GM10266 (cell line): ENCODE measurements around the gene NCKAP5L.

Source experiments
- DNase-seq: peaks from one replicate; pipeline ENCODE4 v3.0.0; 2012; ENCODE audit errors: extremely low spot score
- TF ChIP-seq, protein P1 (sequence below): IDR thresholded peaks from 2 replicates; pipeline ENCODE4 v1.5.1; 2012; ENCODE audit warnings: mild to moderate bottlenecking, low read depth; ENCODE audit not compliant: control insufficient read depth, insufficient read depth; ENCODE audit errors: missing control alignments

The NCKAP5L gene

DNA sequence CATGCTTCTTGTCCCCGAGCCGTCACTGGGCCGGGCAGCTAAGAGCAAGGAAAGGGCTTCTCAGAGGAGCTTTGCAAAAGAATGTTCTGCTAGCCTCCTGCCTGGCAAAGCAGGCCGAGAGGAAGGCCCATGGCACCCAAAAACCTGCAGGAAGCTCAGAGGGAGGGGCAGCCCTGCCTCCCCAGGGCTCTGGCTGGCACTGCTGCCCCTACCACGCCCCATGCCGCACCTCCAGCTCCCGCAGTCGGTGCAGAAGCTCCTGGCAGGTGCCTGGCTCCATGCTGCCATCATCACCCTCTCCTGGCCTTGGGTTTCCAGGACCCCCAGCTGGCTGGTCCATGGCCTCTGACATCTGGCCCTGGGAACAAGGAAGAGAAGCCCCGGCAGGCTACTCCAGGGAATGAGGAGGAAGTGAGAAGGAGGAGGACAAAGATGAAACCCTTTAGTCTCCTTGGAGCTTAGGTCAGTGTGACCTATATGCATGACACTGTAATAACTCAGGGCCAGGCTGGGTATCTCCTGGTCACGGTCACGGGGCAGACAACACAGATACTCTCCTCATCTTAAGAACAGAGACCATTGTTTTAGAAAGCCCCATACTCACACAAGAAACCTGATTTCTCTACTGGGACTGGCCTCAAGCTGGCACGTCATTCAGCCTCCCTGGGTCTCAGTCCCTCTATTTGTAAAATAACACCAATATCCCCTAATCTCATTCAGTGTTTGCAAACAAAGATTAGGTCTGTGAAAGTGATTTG lies 24.3 kb downstream of the NCKAP5L start:
- TF ChIP-seq, protein P1, sequence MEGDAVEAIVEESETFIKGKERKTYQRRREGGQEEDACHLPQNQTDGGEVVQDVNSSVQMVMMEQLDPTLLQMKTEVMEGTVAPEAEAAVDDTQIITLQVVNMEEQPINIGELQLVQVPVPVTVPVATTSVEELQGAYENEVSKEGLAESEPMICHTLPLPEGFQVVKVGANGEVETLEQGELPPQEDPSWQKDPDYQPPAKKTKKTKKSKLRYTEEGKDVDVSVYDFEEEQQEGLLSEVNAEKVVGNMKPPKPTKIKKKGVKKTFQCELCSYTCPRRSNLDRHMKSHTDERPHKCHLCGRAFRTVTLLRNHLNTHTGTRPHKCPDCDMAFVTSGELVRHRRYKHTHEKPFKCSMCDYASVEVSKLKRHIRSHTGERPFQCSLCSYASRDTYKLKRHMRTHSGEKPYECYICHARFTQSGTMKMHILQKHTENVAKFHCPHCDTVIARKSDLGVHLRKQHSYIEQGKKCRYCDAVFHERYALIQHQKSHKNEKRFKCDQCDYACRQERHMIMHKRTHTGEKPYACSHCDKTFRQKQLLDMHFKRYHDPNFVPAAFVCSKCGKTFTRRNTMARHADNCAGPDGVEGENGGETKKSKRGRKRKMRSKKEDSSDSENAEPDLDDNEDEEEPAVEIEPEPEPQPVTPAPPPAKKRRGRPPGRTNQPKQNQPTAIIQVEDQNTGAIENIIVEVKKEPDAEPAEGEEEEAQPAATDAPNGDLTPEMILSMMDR: no peak
- DNase-seq: no peak

DNA sequence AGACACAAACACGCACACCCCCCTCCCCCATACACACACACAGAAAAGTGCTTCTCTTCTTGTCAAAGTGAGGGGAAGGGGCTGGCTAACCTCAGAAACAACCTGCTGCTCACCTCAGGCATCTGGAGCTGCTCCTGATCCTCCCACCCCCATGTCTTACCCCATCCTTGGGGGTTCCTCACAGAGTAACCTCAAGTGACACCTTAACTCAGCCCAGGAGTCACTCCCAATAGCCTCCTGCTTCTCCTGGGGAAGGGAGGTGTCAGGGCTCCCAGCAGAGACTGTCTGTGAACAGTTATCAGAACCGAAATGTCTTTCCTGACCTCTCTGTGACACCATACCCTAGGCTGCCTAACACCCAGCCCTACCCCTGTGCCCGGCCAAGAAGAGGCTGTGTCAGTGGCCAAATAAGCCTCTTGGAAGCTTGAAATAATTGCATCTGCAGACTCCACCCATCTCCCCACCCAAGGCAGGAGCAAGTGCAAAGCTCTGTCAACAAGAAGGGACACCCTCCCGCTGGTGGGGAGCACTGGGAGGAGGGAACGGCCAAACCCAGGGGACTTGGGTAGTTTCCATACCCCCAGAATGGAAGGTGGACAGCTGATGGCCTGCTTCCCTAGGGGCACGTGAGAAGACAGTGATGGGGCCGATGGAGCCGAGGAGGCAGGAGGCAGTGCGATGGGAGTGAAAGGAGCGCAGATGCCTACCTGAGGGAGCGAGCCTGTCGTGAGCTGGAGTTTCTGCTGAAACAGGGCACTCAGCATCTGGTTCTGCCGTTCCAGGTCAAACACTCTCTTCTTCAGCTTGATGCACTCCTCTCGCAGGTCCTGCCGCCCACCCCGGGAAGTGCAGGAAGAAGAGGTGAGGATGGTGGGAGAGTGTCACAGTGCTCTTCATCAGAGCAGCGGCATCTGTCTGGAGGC lies 26.8 kb downstream of the NCKAP5L start:
- no peak for DNase-seq
- TF ChIP-seq, protein P1: no peak

DNA sequence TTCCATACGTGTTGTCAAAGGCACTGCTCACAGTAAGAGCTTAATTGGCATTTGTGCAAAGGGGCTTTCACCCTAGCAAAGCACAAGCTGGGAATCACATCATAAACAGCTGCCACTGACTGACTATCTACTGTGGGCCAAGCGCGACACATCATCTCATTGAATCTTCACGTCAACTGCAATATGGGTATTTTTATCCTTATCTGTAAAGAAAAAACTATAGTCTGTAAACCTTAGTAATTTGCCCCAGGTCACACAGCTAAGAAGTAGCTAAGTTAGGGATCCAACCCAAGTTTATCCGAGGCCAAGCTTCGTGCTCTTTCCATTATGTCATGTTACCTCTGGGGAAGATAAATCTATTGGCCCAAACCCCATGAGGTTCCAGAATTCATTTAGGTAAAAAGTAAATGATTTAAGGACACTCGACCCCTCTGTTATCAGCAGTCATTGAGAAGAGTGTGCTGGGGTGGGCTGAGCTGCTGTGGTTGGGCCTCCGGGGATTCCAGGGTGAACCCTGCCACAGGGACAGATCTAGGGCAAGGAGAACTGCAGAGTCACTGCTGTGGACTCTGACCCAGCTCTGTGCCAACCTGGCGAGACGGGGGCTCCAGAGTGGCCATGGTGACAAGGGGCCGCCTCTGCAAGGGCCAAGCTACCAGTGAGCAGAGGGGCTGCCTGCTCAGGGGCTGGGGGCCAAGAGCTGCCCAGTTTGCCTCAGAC lies 27.6 kb downstream of the NCKAP5L start:
- TF ChIP-seq, protein P1: no peak
- no peak for DNase-seq

DNA sequence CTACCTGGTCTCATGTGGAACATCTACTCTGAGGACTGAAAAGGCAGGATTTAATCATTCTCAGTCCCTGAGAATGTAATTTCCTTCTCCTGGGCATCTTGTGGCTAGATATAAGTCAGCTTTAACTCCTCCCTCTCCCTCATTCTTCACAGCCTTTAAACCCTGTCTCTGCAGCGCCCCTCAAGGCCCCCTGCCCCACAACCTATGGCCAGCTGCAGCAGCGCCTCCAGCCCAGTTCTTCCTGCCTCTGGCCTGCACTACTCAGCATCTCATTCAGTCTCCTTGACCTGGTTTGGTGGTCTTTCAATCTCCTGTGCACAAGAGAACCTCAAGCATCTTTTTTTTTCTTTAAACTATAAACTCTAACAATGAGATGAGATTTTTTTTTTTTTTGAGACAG lies 29.3 kb downstream of the NCKAP5L start:
- DNase-seq: no peak
- TF ChIP-seq, protein P1: no peak

- TF ChIP-seq, protein P1: no peak
- no peak for DNase-seq
Measured at GRCh38 chr12:49798248-49798647, 30.0 kb downstream of the NCKAP5L start.

DNA sequence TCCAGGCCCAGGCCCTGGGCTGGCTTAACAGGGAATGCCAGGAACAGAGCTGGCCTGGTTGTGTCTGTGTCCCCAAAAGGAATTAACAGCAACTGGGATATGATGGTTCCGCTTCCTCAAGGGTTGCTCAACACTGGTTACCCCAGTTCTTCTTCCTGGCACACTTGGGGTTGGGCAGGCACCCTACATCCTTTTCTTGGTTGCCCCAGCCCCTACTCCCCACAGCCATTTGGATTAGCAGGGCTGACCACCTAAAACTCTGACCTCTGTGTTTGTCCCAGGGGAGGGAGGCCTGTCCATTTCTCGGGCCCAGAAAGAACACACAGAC lies 30.8 kb downstream of the NCKAP5L start:
- no peak for DNase-seq
- TF ChIP-seq, protein P1: no peak
